Lung microvascular endothelial cell (primary cell): ENCODE results near the gene LDLRAP1. TPM values are rescaled to one million over a fixed set of nuclear protein-coding genes. Genes with fewer than 3 reads are reported as not detected.
"Not testable (repeated sequence)": the region's sequence is repeated elsewhere in the genome, so short reads cannot be mapped to it uniquely, and the experiment has no call there.

Experiments
- DNase-seq, 2 donors: peaks; one replicate each; pipeline versions ENCODE4 v3.0.0 to v3.0.0-alpha.2; 2010; ENCODE audit warnings: low read depth in 2 of 2
- total RNA-seq: library from RNA; depleted of rRNA; stranded (reverse); fragments of >200 nt; gene quantifications from 2 replicates; pipeline ENCODE4 v1.2.1, GENCODE V29; 2014

The LDLRAP1 gene
- total RNA-seq, 1 donor from 2014 or later: 13.1 TPM

DNA sequence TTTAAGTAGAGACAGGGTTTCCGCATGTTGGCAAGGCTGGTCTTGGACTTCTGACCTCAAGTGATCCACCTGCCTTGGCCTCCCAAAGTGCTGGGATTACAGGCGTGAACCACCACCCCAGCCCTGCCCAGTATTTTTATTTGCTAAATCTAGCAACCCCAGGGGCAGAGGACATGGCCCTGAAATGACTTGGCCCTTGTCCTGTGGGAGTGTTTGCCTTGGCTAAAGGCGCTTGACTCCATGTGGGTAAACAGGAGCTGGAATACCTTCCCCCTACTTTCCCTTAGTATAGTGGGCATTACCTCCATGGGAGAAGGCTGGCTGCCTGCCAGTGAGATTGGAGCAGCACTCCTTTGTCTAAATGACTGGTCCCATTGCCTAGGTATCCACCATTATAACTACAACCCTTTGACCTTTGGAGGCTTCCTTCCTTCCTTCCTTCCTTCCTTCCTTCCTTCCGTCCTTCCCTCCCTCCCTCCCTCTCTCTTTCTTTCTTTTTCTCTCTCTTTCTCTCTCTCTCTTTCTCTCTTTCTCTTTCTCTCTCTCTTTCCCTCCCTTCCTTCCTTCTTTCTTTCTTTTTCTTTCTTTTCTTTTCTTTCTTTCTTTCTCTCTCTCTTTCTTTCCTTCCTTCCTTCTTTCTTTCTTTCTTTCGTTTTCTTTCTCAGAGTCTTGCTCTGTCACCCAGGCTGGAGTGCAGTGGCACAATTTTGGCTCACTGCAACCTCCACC lies 57.7 kb downstream of the LDLRAP1 start:
- peak in 1 of 2 donors; percentile 19 for DNase-seq

DNA sequence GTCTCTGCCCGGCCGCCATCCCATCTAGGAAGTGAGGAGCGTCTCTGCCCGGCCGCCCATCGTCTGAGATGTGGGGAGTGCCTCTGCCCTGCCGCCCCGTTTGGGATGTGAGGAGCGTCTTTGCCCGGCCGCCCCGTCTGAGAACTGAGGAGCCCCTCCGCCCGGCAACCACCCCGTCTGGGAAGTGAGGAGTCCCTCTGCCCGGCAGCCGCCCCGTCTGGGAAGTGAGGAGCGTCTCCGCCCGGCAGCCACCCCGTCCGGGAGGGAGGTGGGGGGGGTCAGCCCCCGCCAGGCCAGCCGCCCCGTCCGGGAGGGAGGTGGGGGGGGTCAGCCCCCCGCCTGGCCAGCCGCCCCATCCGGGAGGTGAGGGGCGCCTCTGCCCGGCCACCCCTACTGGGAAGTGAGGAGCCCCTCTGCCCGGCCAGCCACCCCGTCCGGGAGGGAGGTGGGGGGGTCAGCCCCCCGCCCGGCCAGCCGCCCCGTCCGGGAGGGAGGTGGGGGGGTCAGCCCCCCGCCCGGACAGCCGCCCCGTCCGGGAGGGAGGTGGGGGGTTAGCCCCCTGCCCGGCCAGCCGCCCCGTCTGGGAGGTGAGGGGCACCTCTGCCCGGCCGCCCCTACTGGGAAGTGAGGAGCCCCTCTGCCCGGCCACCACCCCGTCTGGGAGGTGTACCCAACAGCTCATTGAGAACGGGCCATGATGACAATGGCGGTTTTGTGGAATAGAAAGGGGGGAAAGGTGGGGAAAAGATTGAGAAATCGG lies 60.6 kb downstream of the LDLRAP1 start:
- not testable (repeated sequence) for DNase-seq

- DNase-seq: no peak
These were observed 63.7 kb downstream of the LDLRAP1 start for GRCh38 chr1:25607123-25607522.

DNA sequence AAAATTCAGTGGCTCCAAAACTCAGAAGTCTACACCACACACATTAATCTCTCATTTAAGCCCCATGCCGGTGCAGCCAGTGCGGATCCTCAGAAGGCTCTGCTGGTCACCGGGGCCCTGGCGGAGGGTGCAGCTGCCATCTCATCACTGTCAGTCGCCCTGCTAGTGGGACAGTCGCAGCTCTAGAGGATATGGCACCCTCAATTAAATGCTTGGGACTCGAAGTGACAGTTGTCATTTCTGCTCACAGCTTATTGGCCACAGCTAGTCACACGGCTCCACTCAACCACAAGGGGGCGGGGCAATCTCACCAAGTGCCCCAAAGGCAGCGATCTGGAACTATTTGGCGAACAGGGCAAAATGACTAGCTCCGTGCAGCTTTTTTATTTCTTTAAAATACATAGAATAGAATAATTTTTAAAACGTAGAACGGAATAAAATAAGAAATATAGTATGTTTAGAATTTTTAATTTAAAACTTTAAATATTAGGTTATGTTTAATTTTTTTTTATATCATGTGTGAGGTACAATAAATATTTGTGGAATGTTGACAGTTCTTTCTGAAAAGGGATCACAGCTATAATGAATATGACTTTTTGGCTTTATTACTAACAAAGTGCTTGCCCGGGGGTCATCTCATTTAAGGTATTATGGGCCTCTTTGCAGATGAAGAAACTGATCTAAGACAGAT lies 65.2 kb downstream of the LDLRAP1 start:
- peak; percentile 70 to 85 for DNase-seq

DNA sequence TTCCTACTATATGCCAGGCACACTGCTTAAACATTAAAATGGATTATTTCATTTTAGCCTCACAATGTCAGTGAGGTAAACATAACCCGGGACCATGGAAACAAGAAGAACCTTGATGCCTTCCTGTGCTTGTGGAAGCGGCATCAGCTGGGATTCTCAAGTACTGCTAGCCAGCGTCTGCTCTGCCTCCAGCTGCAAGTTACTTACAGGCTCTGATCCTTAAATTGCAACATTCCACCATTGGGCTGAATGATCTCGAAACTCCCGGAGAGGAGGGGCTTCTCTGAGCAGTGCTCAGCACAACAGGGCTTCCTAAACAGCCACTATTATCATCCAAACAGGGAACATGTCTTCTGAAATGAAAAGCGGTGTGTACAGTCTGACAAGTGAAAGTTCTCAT lies 66.5 kb downstream of the LDLRAP1 start:
- DNase-seq: peak in 1 of 2 donors; percentile 12

DNA sequence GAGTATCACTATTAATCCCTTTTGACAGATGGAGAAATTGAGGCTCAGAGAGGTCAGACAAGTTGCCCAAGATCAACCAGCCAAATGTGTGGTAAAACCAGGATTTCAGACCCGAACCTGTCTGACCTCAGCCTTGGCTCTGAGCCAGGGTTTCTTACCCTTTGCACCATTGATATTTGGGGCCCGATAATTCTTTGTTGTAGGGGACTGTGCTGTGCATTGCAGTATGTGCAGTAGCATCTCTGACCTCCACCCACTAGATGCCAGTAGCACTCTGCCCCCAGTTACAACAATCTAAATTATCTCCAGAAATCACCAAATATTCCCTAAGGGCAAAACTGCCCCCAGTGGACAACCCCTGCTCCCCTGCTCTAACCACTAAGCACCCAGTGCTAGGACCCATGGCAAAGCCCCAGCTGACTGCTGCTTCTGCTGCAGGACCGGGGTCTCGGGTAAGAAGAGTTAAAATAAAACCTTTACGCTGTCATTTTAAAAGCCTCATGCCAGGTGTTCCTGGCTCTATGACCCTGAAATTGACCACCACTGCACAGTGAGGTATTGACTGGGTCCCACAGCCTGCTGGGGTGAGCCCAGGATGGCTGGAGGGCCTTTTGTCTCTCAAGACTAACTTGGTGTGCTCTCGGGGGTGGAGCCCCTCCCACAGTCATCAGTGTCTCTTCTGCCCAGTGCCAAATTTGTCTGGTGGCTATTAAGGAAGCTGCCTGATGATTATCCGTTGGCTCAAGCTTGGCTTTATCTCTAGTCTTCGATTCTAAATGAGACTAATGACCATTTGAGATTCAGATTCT lies 67.6 kb downstream of the LDLRAP1 start:
- DNase-seq: peak in 1 of 2 donors; percentile 21

GRCh38 chr1:25611843-25612242 lies 68.4 kb downstream of the LDLRAP1 start:
- DNase-seq: no peak

- DNase-seq: no peak
These were observed 69.0 kb downstream of the LDLRAP1 start for GRCh38 chr1:25612421-25612820.

DNA sequence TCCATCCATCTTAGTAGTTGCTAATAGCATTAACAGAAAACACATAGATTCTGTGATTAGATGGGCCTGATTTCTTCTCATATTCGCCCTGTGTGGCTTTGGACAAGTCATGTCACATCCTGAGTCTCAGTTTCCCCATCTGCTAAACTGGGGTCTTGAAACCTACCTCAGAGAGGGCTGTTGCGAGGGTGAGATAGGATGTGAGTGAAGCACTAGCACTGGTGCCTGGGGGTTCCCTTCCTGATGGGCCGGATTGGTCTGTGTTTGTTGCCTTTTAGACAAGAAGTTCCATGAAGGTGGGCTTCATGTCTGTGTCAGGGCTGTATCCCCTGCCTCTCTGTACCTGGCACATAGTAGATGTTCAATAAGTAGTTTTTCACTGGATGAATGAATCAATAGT lies 69.7 kb downstream of the LDLRAP1 start:
- no peak for DNase-seq

GRCh38 chr1:25614501-25615171 lies 71.2 kb downstream of the LDLRAP1 start:
- DNase-seq: no peak

- DNase-seq: no peak
These were observed 71.8 kb downstream of the LDLRAP1 start for GRCh38 chr1:25615172-25615541.

- no peak for DNase-seq
These were observed 72.2 kb downstream of the LDLRAP1 start for GRCh38 chr1:25615563-25616094.

DNA sequence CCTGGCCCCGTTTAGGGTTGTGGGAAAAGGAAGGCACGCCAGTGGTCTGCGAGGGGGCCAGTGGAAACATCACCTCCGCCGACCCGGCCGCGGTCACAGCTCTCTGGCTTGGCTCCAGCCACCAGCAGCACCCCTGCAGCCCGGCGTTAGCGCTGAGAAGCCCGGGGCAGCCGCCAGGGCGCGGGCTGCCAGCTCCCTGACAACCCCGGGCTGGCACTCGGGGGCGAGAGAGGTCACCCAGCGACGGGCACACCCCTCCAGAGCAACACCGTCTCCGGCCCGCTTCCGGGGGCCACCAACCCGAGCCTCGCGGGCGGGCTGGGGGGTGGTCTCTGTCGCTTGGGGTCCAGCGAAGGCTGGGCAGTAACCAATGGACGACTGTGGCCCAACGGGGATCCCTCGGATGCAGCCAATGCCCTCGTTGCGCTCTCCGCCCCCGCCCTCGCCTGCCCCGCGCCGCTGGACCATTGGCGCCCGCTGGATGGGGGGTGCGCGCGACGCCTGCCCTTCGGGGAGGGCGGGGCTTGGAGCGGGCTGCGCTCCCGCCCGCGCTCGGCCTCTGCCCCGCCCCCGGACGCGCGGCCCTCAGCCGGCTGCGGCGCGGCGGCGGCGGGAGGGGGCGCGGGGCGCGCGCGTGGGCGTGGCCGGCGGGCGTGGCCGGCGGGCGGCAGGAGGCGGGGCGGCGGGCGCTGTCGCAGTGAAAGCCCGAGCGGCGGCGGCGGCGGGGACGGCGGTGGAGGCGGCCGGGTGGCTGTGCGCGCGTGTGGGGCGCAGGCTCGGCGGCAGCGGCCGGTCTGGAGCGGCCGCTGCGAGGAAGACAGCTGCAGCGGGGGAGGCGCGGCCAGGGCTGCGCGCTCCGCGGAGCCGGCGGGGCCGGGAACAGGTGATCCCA lies 72.9 kb downstream of the LDLRAP1 start, which contains the start of gene MAN1C1:
TSS of gene MAN1C1 (plus strand) at position 697 of the 892 bp plus-strand sequence. CDS start 1,007 bp downstream, outside the sequence.
- peak; percentile 79 to 86 for DNase-seq

DNA sequence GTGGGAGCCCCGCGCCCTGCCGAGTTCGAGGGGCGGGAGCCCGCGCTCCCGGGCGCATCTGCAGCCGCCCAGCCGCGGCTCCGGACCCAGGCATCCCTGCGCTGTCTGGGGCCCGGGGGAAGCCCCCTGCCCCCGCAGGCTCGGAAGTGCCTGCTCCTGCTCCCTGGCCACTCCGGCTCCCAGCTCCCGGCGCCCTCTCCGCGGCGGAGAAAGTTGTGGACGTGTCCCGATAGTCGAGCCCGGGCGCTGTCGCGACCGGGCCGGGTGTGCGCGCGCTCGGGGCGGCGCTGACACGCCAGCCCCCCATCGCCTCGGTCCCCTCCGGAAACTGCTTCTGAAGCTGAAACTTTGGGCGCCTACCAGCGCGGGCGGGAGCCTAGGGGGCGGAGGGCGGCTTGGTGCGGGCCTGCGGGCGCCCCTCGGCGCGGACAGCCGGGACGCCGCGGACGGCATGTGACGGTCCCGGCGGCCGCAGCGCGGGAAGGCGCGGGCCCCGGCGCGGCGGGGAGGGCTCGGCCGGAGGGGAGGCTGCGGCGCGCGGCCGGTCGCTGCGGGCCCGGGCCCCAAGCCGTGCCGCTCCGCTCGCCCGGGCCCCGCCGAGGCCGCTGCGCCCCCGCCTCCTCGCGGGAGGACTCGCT lies 73.7 kb downstream of the LDLRAP1 start:
- no peak for DNase-seq

GRCh38 chr1:25617625-25618432 lies 74.4 kb downstream of the LDLRAP1 start:
- DNase-seq: no peak

GRCh38 chr1:25618433-25618808 lies 75.0 kb downstream of the LDLRAP1 start:
- no peak for DNase-seq
